Calu3 (cell line): ENCODE measurements around the gene FAM180B. TPM values are rescaled to one million over a fixed set of nuclear protein-coding genes. Genes with fewer than 3 reads are reported as not detected.

Experiments used
- BruUV-seq: library from RNA; stranded (reverse); fragments of 400-500 nt; replicated peaks from 2 replicates; lab custom pipeline; 2021; lab: Mats Ljungman, UMichigan
- CTCF ChIA-PET: fragments of 300-600 bp; sonication (Branson Sonifier 250); formaldehyde crosslinking; loops from one replicate; lab custom pipeline; 2022; ENCODE audit warnings: antibody characterized with exemption; lab: Charles Lee
- DNase-seq: peaks from one replicate; pipeline ENCODE4 v3.0.0; 2022
- H3K27ac Mint-ChIP-seq: one replicate; pipeline ENCODE4 v1.8.0; 2022; ENCODE audit warnings: mixed read lengths; ENCODE audit not compliant: unreplicated experiment
- H3K27me3 Mint-ChIP-seq: one replicate; pipeline ENCODE4 v1.8.0; 2022; ENCODE audit warnings: mixed read lengths; ENCODE audit not compliant: unreplicated experiment
- H3K36me3 Mint-ChIP-seq: one replicate; pipeline ENCODE4 v1.8.0; 2022; ENCODE audit warnings: mild to moderate bottlenecking, moderate library complexity, mixed read lengths; ENCODE audit not compliant: insufficient read depth, unreplicated experiment
- H3K4me1 Mint-ChIP-seq: one replicate; pipeline ENCODE4 v1.8.0; 2022; ENCODE audit warnings: mild to moderate bottlenecking, low read depth, mixed read lengths; ENCODE audit not compliant: unreplicated experiment
- H3K4me3 Mint-ChIP-seq: one replicate; pipeline ENCODE4 v1.8.0; 2022; ENCODE audit warnings: mild to moderate bottlenecking, low read depth, moderate library complexity, mixed read lengths; ENCODE audit not compliant: unreplicated experiment
- H3K9me3 Mint-ChIP-seq: one replicate; pipeline ENCODE4 v1.8.0; 2022; ENCODE audit warnings: low read depth, mixed read lengths; ENCODE audit not compliant: unreplicated experiment
- intact Hi-C: fragments of 100-400 bp; cut with micrococcal nuclease; formaldehyde crosslinking; loops from one replicate; pipeline ENCODE4 v1.10.0; 2022; ENCODE audit not compliant: unreplicated experiment
- total RNA-seq: library from RNA; stranded (reverse); gene quantifications from 2 replicates; pipeline ENCODE4 v1.2.3, GENCODE V29; 2022
- TF ChIP-seq, protein P1 (sequence below): fragments of 200-600 bp; IDR thresholded peaks from one replicate; pipeline ENCODE4 v1.8.0; 2022; ENCODE audit warnings: antibody characterized with exemption; ENCODE audit not compliant: unreplicated experiment

The FAM180B gene
- total RNA-seq, 1 experiment from 2014 or later = not detected

GRCh38 chr11:47587723-47588326, 1.3 kb downstream of the FAM180B start:
- H3K27ac Mint-ChIP-seq = no peak overlapping the region
- BruUV-seq = no TSS peak
- peaks cover 10% of the 10 kb centered on the region for H3K27me3 Mint-ChIP-seq
- H3K4me3 Mint-ChIP-seq = no peak overlapping the region
- intact Hi-C loops = no loop called here
- H3K4me1 Mint-ChIP-seq = no peaks in the 10 kb centered on the region
- H3K36me3 Mint-ChIP-seq = peaks cover 6% of the 10 kb centered on the region
- no peaks in the 10 kb centered on the region for H3K9me3 Mint-ChIP-seq
- TF ChIP-seq, protein P1, sequence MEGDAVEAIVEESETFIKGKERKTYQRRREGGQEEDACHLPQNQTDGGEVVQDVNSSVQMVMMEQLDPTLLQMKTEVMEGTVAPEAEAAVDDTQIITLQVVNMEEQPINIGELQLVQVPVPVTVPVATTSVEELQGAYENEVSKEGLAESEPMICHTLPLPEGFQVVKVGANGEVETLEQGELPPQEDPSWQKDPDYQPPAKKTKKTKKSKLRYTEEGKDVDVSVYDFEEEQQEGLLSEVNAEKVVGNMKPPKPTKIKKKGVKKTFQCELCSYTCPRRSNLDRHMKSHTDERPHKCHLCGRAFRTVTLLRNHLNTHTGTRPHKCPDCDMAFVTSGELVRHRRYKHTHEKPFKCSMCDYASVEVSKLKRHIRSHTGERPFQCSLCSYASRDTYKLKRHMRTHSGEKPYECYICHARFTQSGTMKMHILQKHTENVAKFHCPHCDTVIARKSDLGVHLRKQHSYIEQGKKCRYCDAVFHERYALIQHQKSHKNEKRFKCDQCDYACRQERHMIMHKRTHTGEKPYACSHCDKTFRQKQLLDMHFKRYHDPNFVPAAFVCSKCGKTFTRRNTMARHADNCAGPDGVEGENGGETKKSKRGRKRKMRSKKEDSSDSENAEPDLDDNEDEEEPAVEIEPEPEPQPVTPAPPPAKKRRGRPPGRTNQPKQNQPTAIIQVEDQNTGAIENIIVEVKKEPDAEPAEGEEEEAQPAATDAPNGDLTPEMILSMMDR = no peak
- DNase-seq = no peak
- CTCF ChIA-PET = no interaction called here

DNA sequence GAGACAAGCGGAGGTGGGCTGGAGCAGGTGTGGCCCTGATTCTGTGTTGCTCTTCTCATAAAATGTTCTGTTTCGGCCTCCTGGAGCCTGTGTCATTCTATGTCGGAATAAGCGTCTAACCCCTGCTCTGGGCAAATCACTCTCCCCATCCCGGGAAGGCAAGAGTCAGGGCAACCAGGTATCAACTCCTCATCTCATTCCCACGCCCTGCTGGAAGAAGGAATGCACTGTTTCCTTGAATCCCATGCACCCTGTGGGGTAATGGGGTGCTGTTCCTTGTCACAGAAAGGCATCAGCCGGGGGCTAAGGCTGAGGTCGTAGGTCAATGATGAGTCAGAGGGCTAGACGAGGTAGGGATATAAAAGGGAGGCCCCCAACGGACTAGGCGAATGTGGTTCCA, 2.6 kb downstream of the FAM180B start:
- Mint-ChIP-seq H3K4me3 (no peak overlapping the region), H3K27me3 (peaks cover 23% of the 10 kb centered on the region), H3K9me3 (no peaks in the 10 kb centered on the region), H3K36me3 (peaks cover 2% of the 10 kb centered on the region), H3K27ac (no peak overlapping the region), H3K4me1 (no peaks in the 10 kb centered on the region)
- TF ChIP-seq, protein P1 = no peak
- no peak for DNase-seq
- CTCF ChIA-PET = no interaction called here
- BruUV-seq = no TSS peak
- intact Hi-C loops = no loop called here

- no peak for DNase-seq
- Mint-ChIP-seq H3K9me3 (no peaks in the 10 kb centered on the region), H3K4me1 (no peaks in the 10 kb centered on the region), H3K27me3 (peaks cover 28% of the 10 kb centered on the region), H3K36me3 (no peaks in the 10 kb centered on the region), H3K27ac (no peak overlapping the region), H3K4me3 (no peak overlapping the region)
- intact Hi-C loops = no loop called here
- BruUV-seq = no TSS peak
- CTCF ChIA-PET = no interaction called here
- TF ChIP-seq, protein P1 = no peak
Measured at GRCh38 chr11:47589584-47589976, 3.1 kb downstream of the FAM180B start.

GRCh38 chr11:47589977-47590861, 3.7 kb downstream of the FAM180B start:
- TF ChIP-seq, protein P1 = no peak
- intact Hi-C loops = no loop called here
- Mint-ChIP-seq H3K4me1 (no peaks in the 10 kb centered on the region), H3K4me3 (no peak overlapping the region), H3K36me3 (no peaks in the 10 kb centered on the region), H3K27ac (no peak overlapping the region), H3K9me3 (no peaks in the 10 kb centered on the region), H3K27me3 (peaks cover 34% of the 10 kb centered on the region)
- no peak for DNase-seq
- no TSS peak for BruUV-seq
- CTCF ChIA-PET = no interaction called here
